Activated CD8-positive, alpha-beta memory T cell treated with anti-CD3 and anti-CD28 coated beads, Interleukin-2, amount 10 ng/mL, durations not matched to agents 7 days and 5 days (primary cell): ENCODE results near the gene FBXO47. TPM values are rescaled to one million over a fixed set of nuclear protein-coding genes. Genes with fewer than 3 reads are reported as not detected.
A peak's percentile ranks its signal among the peaks of the same experiment; 100 is the strongest.

Source experiments
- ATAC-seq: fragments of 150-1000 bp; cut with Tn5 transposase; one replicate; pipeline ENCODE4 v1.10.0; 2021; ENCODE audit warnings: moderate library complexity
- CTCF ChIA-PET: fragments of 350-600 bp; sonication (Branson Sonifier 250); formaldehyde crosslinking; loops from one replicate; lab custom pipeline; 2021; ENCODE audit warnings: antibody characterized with exemption; lab: Charles Lee
- DNase-seq: peaks from one replicate; pipeline ENCODE4 v3.0.0-alpha.2; 2020
- H3K27ac Mint-ChIP-seq: one replicate; pipeline ENCODE4 v1.8.0; 2021; ENCODE audit warnings: mild to moderate bottlenecking, mixed read lengths
- H3K27me3 Mint-ChIP-seq: one replicate; pipeline ENCODE4 v1.8.0; 2021; ENCODE audit warnings: mixed read lengths
- H3K36me3 Mint-ChIP-seq: one replicate; pipeline ENCODE4 v1.8.0; 2021; ENCODE audit warnings: mild to moderate bottlenecking, mixed read lengths
- H3K4me1 Mint-ChIP-seq: one replicate; pipeline ENCODE4 v1.8.0; 2021; ENCODE audit warnings: mixed read lengths
- H3K4me3 Mint-ChIP-seq: one replicate; pipeline ENCODE4 v1.8.0; 2021; ENCODE audit warnings: mild to moderate bottlenecking, moderate library complexity, mixed read lengths
- H3K9me3 Mint-ChIP-seq: one replicate; pipeline ENCODE4 v1.8.0; 2022; ENCODE audit warnings: low read depth, mixed read lengths
- total RNA-seq, 2 experiments: library from RNA; stranded (reverse); gene quantifications; one replicate each; pipeline ENCODE4 v1.2.3, GENCODE V29; 2021

Gene FBXO47
- total RNA-seq, result under 1 TPM in 1 of 2 experiments, not detected in 1; 0.18 TPM

- Mint-ChIP-seq H3K36me3 (no peaks in the 10 kb centered on the region), H3K4me1 (peaks cover 10% of the 10 kb centered on the region), H3K27me3 (peaks cover 2% of the 10 kb centered on the region), H3K9me3 (no peaks in the 10 kb centered on the region), H3K4me3 (peak within 1 kb of the TSS; percentile 68), H3K27ac (peak within 1 kb of the TSS; percentile 73)
- peak; percentile 93 for DNase-seq
- peak; percentile 100 for ATAC-seq
- CTCF ChIA-PET, result interaction anchor here (0.7 to 2.1 kb wide), 13 partner anchors 8 to 207 kb away, joined by 3 to 13 read pairs (median 4); partner anchors contain the start of genes LASP1NB and RPL23
These were observed at the start of gene FBXO47 for GRCh38 chr17:38967290-38967738. Gene FBXO47, minus strand, starts transcription at chr17:38967403. Its CDS starts 4,378 bp downstream, at chr17:38963025.

- CTCF ChIA-PET, result interaction anchor here (1.1 to 1.5 kb wide), 5 partner anchors 12 to 228 kb away, joined by 3 to 5 read pairs (median 4); no protein-coding TSS in a partner anchor
- ATAC-seq (peak; percentile 9), DNase-seq (no peak)
- Mint-ChIP-seq H3K4me1 (peaks cover 17% of the 10 kb centered on the region), H3K9me3 (no peaks in the 10 kb centered on the region), H3K4me3 (no peak overlapping the region), H3K36me3 (no peaks in the 10 kb centered on the region), H3K27me3 (peaks cover 3% of the 10 kb centered on the region), H3K27ac (no peak overlapping the region)
These were observed 49.3 kb upstream of the FBXO47 start for GRCh38 chr17:39016193-39017153.

- ATAC-seq, result no peak
- Mint-ChIP-seq H3K27me3 (no peaks in the 10 kb centered on the region), H3K4me1 (peaks cover 17% of the 10 kb centered on the region), H3K36me3 (no peaks in the 10 kb centered on the region), H3K4me3 (no peak overlapping the region), H3K27ac (no peak overlapping the region), H3K9me3 (no peaks in the 10 kb centered on the region)
- no peak for DNase-seq
- CTCF ChIA-PET, result interaction anchor here (0.6 to 1.3 kb wide), 4 partner anchors 26 to 229 kb away, joined by 3 to 5 read pairs (median 3); no protein-coding TSS in a partner anchor
These were observed 48.3 kb upstream of the FBXO47 start for GRCh38 chr17:39015546-39015935.

GRCh38 chr17:39014795-39015545 lies 47.8 kb upstream of the FBXO47 start:
- Mint-ChIP-seq H3K9me3 (no peaks in the 10 kb centered on the region), H3K4me3 (no peak overlapping the region), H3K4me1 (peaks cover 17% of the 10 kb centered on the region), H3K36me3 (no peaks in the 10 kb centered on the region), H3K27me3 (no peaks in the 10 kb centered on the region), H3K27ac (no peak overlapping the region)
- CTCF ChIA-PET, result interaction anchor here (0.6 to 1.2 kb wide), 3 partner anchors 27 to 160 kb away, joined by 3 to 5 read pairs (median 3); no protein-coding TSS in a partner anchor
- DNase-seq (no peak), ATAC-seq (no peak)

- Mint-ChIP-seq H3K4me3 (no peak overlapping the region), H3K36me3 (no peaks in the 10 kb centered on the region), H3K4me1 (peaks cover 17% of the 10 kb centered on the region), H3K27me3 (no peaks in the 10 kb centered on the region), H3K9me3 (no peaks in the 10 kb centered on the region), H3K27ac (no peak overlapping the region)
- ATAC-seq (no peak), DNase-seq (no peak)
- CTCF ChIA-PET, result interaction anchor here (0.8 kb wide), 1 partner anchor 161 kb away, joined by 3 read pairs; no protein-coding TSS in a partner anchor
These were observed 47.0 kb upstream of the FBXO47 start for GRCh38 chr17:39014044-39014794.

GRCh38 chr17:39012725-39013124 lies 45.5 kb upstream of the FBXO47 start:
- H3K36me3 Mint-ChIP-seq, result no peaks in the 10 kb centered on the region
- no peak for ATAC-seq
- CTCF ChIA-PET, result interaction anchor here (0.6 to 1.0 kb wide), 2 partner anchors 28 to 29 kb away, joined by 3 read pairs; no protein-coding TSS in a partner anchor
- no peak overlapping the region for H3K4me3 Mint-ChIP-seq
- H3K4me1 Mint-ChIP-seq, result peaks cover 8% of the 10 kb centered on the region
- H3K27ac Mint-ChIP-seq, result no peak overlapping the region
- no peaks in the 10 kb centered on the region for H3K9me3 Mint-ChIP-seq
- no peak for DNase-seq
- peaks cover 3% of the 10 kb centered on the region for H3K27me3 Mint-ChIP-seq

- Mint-ChIP-seq H3K9me3 (no peaks in the 10 kb centered on the region), H3K27ac (no peak overlapping the region), H3K4me1 (peaks cover 4% of the 10 kb centered on the region), H3K27me3 (peaks cover 3% of the 10 kb centered on the region), H3K4me3 (no peak overlapping the region), H3K36me3 (no peaks in the 10 kb centered on the region)
- ATAC-seq (no peak), DNase-seq (no peak)
- CTCF ChIA-PET, result interaction anchor here (0.6 to 1.0 kb wide), 2 partner anchors 28 to 282 kb away, joined by 3 read pairs; no protein-coding TSS in a partner anchor
These were observed 44.8 kb upstream of the FBXO47 start for GRCh38 chr17:39011907-39012468.

GRCh38 chr17:39009581-39010001 lies 42.4 kb upstream of the FBXO47 start:
- H3K4me1 Mint-ChIP-seq, result no peaks in the 10 kb centered on the region
- no peaks in the 10 kb centered on the region for H3K9me3 Mint-ChIP-seq
- H3K4me3 Mint-ChIP-seq, result no peak overlapping the region
- peaks cover 3% of the 10 kb centered on the region for H3K27me3 Mint-ChIP-seq
- H3K27ac Mint-ChIP-seq, result no peak overlapping the region
- no peaks in the 10 kb centered on the region for H3K36me3 Mint-ChIP-seq
- CTCF ChIA-PET, result no interaction called here
- ATAC-seq (no peak), DNase-seq (no peak)

GRCh38 chr17:39008633-39009032 lies 41.4 kb upstream of the FBXO47 start:
- CTCF ChIA-PET, result interaction anchor here (0.8 kb wide), 1 partner anchor 25 kb away, joined by 4 read pairs; no protein-coding TSS in a partner anchor
- DNase-seq (no peak), ATAC-seq (no peak)
- H3K27me3 Mint-ChIP-seq, result peaks cover 3% of the 10 kb centered on the region
- H3K4me1 Mint-ChIP-seq, result peaks cover 2% of the 10 kb centered on the region
- no peak overlapping the region for H3K4me3 Mint-ChIP-seq
- H3K36me3 Mint-ChIP-seq, result peaks cover 2% of the 10 kb centered on the region
- H3K27ac Mint-ChIP-seq, result no peak overlapping the region
- H3K9me3 Mint-ChIP-seq, result no peaks in the 10 kb centered on the region

- peaks cover 3% of the 10 kb centered on the region for H3K36me3 Mint-ChIP-seq
- ATAC-seq, result no peak
- H3K4me3 Mint-ChIP-seq, result no peak overlapping the region
- peaks cover 23% of the 10 kb centered on the region for H3K27me3 Mint-ChIP-seq
- no peak for DNase-seq
- H3K4me1 Mint-ChIP-seq, result peaks cover 8% of the 10 kb centered on the region
- no peak overlapping the region for H3K27ac Mint-ChIP-seq
- CTCF ChIA-PET, result interaction anchor here (0.7 to 1.0 kb wide), 2 partner anchors 20 to 163 kb away, joined by 3 read pairs; partner anchors contain the start of gene ARL5C
- peaks cover 2% of the 10 kb centered on the region for H3K9me3 Mint-ChIP-seq
These were observed 36.0 kb upstream of the FBXO47 start for GRCh38 chr17:39002991-39003715.

- CTCF ChIA-PET, result interaction anchor here (1.0 kb wide), 1 partner anchor 19 kb away, joined by 3 read pairs; no protein-coding TSS in a partner anchor
- H3K27ac Mint-ChIP-seq, result no peak overlapping the region
- ATAC-seq (no peak), DNase-seq (no peak)
- H3K4me3 Mint-ChIP-seq, result no peak overlapping the region
- H3K27me3 Mint-ChIP-seq, result peaks cover 23% of the 10 kb centered on the region
- peaks cover 8% of the 10 kb centered on the region for H3K9me3 Mint-ChIP-seq
- peaks cover 3% of the 10 kb centered on the region for H3K36me3 Mint-ChIP-seq
- H3K4me1 Mint-ChIP-seq, result peaks cover 8% of the 10 kb centered on the region
These were observed 34.8 kb upstream of the FBXO47 start for GRCh38 chr17:39001703-39002637.
